Karpas-422 (cell line): Measurements from ENCODE around the gene AHCYL2. TPM values are rescaled to one million over a fixed set of nuclear protein-coding genes. Genes with fewer than 3 reads are reported as not detected.

Experiments
- DNase-seq: peaks from one replicate; pipeline ENCODE4 v3.0.0-alpha.2; 2015
- H2AFZ ChIP-seq: fragments of 200-600 bp; sonication (generic); 2 replicates; pipeline ENCODE4 v1.6.1; 2014; ENCODE audit warnings: antibody characterized with exemption, low read length, mixed read lengths
- H3K27ac ChIP-seq: fragments of 200-600 bp; sonication (generic); 2 replicates; pipeline ENCODE4 v1.5.1; 2014; ENCODE audit warnings: mild to moderate bottlenecking, low read length, moderate library complexity
- H3K27me3 ChIP-seq: fragments of 200-600 bp; sonication (generic); 2 replicates; pipeline ENCODE4 v1.6.1; 2014; ENCODE audit warnings: low read length, mixed read lengths
- H3K36me3 ChIP-seq: fragments of 200-600 bp; sonication (generic); 2 replicates; pipeline ENCODE4 v1.6.1; 2014; ENCODE audit warnings: low read length, mixed read lengths; ENCODE audit not compliant: insufficient read depth
- H3K4me1 ChIP-seq: fragments of 200-600 bp; sonication (generic); 2 replicates; pipeline ENCODE4 v1.6.1; 2014; ENCODE audit warnings: mild to moderate bottlenecking, low read length, mixed read lengths
- H3K4me2 ChIP-seq: fragments of 200-600 bp; sonication (generic); 2 replicates; pipeline ENCODE4 v1.6.1; 2014; ENCODE audit warnings: low read length, low read depth, mild to moderate bottlenecking; ENCODE audit not compliant: poor library complexity, severe bottlenecking
- H3K4me3 ChIP-seq: fragments of 200-600 bp; sonication (generic); 2 replicates; pipeline ENCODE4 v1.5.1; 2014; ENCODE audit warnings: mild to moderate bottlenecking, antibody characterized with exemption, low read length, mixed read lengths
- H3K79me2 ChIP-seq: fragments of 200-600 bp; sonication (generic); 2 replicates; pipeline ENCODE4 v1.6.1; 2014; ENCODE audit warnings: mild to moderate bottlenecking, low read length, mixed read lengths
- H3K9ac ChIP-seq: fragments of 200-600 bp; sonication (generic); 2 replicates; pipeline ENCODE4 v1.6.0; 2014; ENCODE audit warnings: low read length
- H3K9me2 ChIP-seq: fragments of 200-600 bp; sonication (generic), shearing (Covaris generic); replicated peaks from 2 replicates; pipeline ENCODE4 v1.6.0; 2014; ENCODE audit warnings: mild to moderate bottlenecking, low read length, moderate library complexity; ENCODE audit not compliant: insufficient read depth
- H3K9me3 ChIP-seq: fragments of 300-700, 200-600 bp; sonication (generic); 2 replicates; pipeline ENCODE4 v1.6.1; 2014; ENCODE audit warnings: low read length, mixed read lengths
- H4K20me1 ChIP-seq: fragments of 200-600 bp; sonication (generic); 2 replicates; pipeline ENCODE4 v1.6.1; 2014; ENCODE audit warnings: mild to moderate bottlenecking, antibody characterized with exemption, low read length, low read depth; ENCODE audit not compliant: insufficient read depth
- total RNA-seq: library from RNA; depleted of rRNA; stranded (reverse); fragments of >200 nt; shearing (Covaris generic); gene quantifications from 2 replicates; pipeline ENCODE4 v1.2.3, GENCODE V29; 2014; ENCODE audit warnings: low replicate concordance

The AHCYL2 gene
- total RNA-seq, 1 experiment from 2014 or later: 6.0 TPM

GRCh38 chr7:129421717-129422250 lies 197.0 kb downstream of the AHCYL2 start:
- Histone ChIP-seq H3K9me3 (no peaks in the 10 kb centered on the region), H3K4me2 (no peak overlapping the region), H4K20me1 (no peaks in the 10 kb centered on the region), H3K4me3 (no peak overlapping the region), H3K27ac (no peak overlapping the region), H2AFZ (no peak overlapping the region), H3K27me3 (no peaks in the 10 kb centered on the region), H3K9me2 (no peaks in the 10 kb centered on the region), H3K79me2 (no peaks in the 10 kb centered on the region), H3K36me3 (no peaks in the 10 kb centered on the region), H3K9ac (no peak overlapping the region), H3K4me1 (no peaks in the 10 kb centered on the region)
- no peak for DNase-seq

GRCh38 chr7:129422727-129423126 lies 197.9 kb downstream of the AHCYL2 start:
- no peaks in the 10 kb centered on the region for H3K9me3 ChIP-seq
- H2AFZ ChIP-seq: no peak overlapping the region
- no peak overlapping the region for H3K9ac ChIP-seq
- no peaks in the 10 kb centered on the region for H3K36me3 ChIP-seq
- H3K4me3 ChIP-seq: no peak overlapping the region
- H4K20me1 ChIP-seq: no peaks in the 10 kb centered on the region
- H3K4me1 ChIP-seq: no peaks in the 10 kb centered on the region
- no peaks in the 10 kb centered on the region for H3K27me3 ChIP-seq
- DNase-seq: no peak
- no peaks in the 10 kb centered on the region for H3K9me2 ChIP-seq
- no peak overlapping the region for H3K27ac ChIP-seq
- no peaks in the 10 kb centered on the region for H3K79me2 ChIP-seq
- no peak overlapping the region for H3K4me2 ChIP-seq

GRCh38 chr7:129423700-129424410 lies 199.0 kb downstream of the AHCYL2 start:
- Histone ChIP-seq H3K9me2 (no peaks in the 10 kb centered on the region), H2AFZ (no peak overlapping the region), H3K36me3 (no peaks in the 10 kb centered on the region), H3K27ac (no peak overlapping the region), H3K9me3 (no peaks in the 10 kb centered on the region), H3K4me1 (no peaks in the 10 kb centered on the region), H4K20me1 (no peaks in the 10 kb centered on the region), H3K4me2 (no peak overlapping the region), H3K79me2 (no peaks in the 10 kb centered on the region), H3K27me3 (no peaks in the 10 kb centered on the region), H3K4me3 (no peak overlapping the region), H3K9ac (no peak overlapping the region)
- DNase-seq: no peak

- Histone ChIP-seq H3K27ac (no peak overlapping the region), H3K9me3 (no peaks in the 10 kb centered on the region), H3K4me3 (no peak overlapping the region), H2AFZ (no peak overlapping the region), H3K9me2 (no peaks in the 10 kb centered on the region), H3K4me1 (no peaks in the 10 kb centered on the region), H3K9ac (no peak overlapping the region), H3K79me2 (no peaks in the 10 kb centered on the region), H4K20me1 (no peaks in the 10 kb centered on the region), H3K27me3 (no peaks in the 10 kb centered on the region), H3K4me2 (no peak overlapping the region), H3K36me3 (no peaks in the 10 kb centered on the region)
- no peak for DNase-seq
Observed at GRCh38 chr7:129426482-129426881, 201.7 kb downstream of the AHCYL2 start.

- H3K36me3 ChIP-seq: no peaks in the 10 kb centered on the region
- H3K9me3 ChIP-seq: no peaks in the 10 kb centered on the region
- no peaks in the 10 kb centered on the region for H4K20me1 ChIP-seq
- no peaks in the 10 kb centered on the region for H3K79me2 ChIP-seq
- H3K27me3 ChIP-seq: no peaks in the 10 kb centered on the region
- H3K9ac ChIP-seq: no peak overlapping the region
- no peak overlapping the region for H2AFZ ChIP-seq
- no peak overlapping the region for H3K4me3 ChIP-seq
- no peak overlapping the region for H3K27ac ChIP-seq
- no peaks in the 10 kb centered on the region for H3K4me1 ChIP-seq
- no peak for DNase-seq
- no peak overlapping the region for H3K4me2 ChIP-seq
- no peaks in the 10 kb centered on the region for H3K9me2 ChIP-seq
Observed at GRCh38 chr7:129427526-129428045, 202.8 kb downstream of the AHCYL2 start.

- no peak overlapping the region for H3K9ac ChIP-seq
- no peak overlapping the region for H2AFZ ChIP-seq
- H3K4me2 ChIP-seq: no peak overlapping the region
- no peak overlapping the region for H3K4me3 ChIP-seq
- H3K27me3 ChIP-seq: no peaks in the 10 kb centered on the region
- H3K36me3 ChIP-seq: no peaks in the 10 kb centered on the region
- no peak overlapping the region for H3K27ac ChIP-seq
- no peaks in the 10 kb centered on the region for H4K20me1 ChIP-seq
- no peaks in the 10 kb centered on the region for H3K9me2 ChIP-seq
- no peak for DNase-seq
- no peaks in the 10 kb centered on the region for H3K9me3 ChIP-seq
- peaks cover 13% of the 10 kb centered on the region for H3K4me1 ChIP-seq
- no peaks in the 10 kb centered on the region for H3K79me2 ChIP-seq
Observed at GRCh38 chr7:129431911-129432643, 207.2 kb downstream of the AHCYL2 start.

GRCh38 chr7:129433847-129434674 lies 209.2 kb downstream of the AHCYL2 start, which contains the start of gene STRIP2:
Gene STRIP2, plus strand, starts transcription at chr7:129434432. Its CDS starts 41 bp downstream, at chr7:129434473.
- H3K79me2 ChIP-seq: no peaks in the 10 kb centered on the region

More at GRCh38 chr7:129433847-129434674, 209.2 kb downstream of the AHCYL2 start, which contains the start of gene STRIP2:
- Histone ChIP-seq H3K4me2 (peak within 1 kb of the TSS; percentile 87), H3K9me2 (no peaks in the 10 kb centered on the region), H3K4me3 (peak within 1 kb of the TSS; percentile 71), H3K9ac (peak within 1 kb of the TSS; percentile 70), H3K36me3 (no peaks in the 10 kb centered on the region), H3K27ac (no peak within 1 kb of the TSS), H3K4me1 (peaks cover 13% of the 10 kb centered on the region), H2AFZ (peak within 1 kb of the TSS; percentile 93), H3K9me3 (no peaks in the 10 kb centered on the region), H4K20me1 (no peaks in the 10 kb centered on the region), H3K27me3 (no peaks in the 10 kb centered on the region)
- peak; percentile 92 for DNase-seq
